AG09319 (cell line): ENCODE data around the gene RHOT1.
"Not testable (repeated sequence)": the region's sequence is repeated elsewhere in the genome, so short reads cannot be mapped to it uniquely, and the experiment has no call there.

Source experiments
- DNase-seq: peaks from one replicate; pipeline ENCODE4 v3.0.0-alpha.2; 2010; ENCODE audit warnings: low read depth; ENCODE audit errors: extremely low read depth
- CTCF ChIP-seq: IDR thresholded peaks from 2 replicates; pipeline ENCODE4 v1.5.1; 2011; ENCODE audit warnings: low read depth, mild to moderate bottlenecking, inconsistent platforms, low read length, moderate library complexity

The RHOT1 gene

GRCh38 chr17:32141258-32141657, 1.0 kb upstream of the RHOT1 start:
- DNase-seq = no peak
- TF ChIP-seq CTCF = no peak

GRCh38 chr17:32141679-32142037, 644 bp upstream of the RHOT1 start:
- no peak for DNase-seq
- TF ChIP-seq CTCF = no peak

GRCh38 chr17:32142857-32143526, 690 bp downstream of the RHOT1 start:
- no peak for TF ChIP-seq CTCF
- no peak for DNase-seq

GRCh38 chr17:32143527-32143870, 1.2 kb downstream of the RHOT1 start:
- no peak for TF ChIP-seq CTCF
- DNase-seq = no peak

GRCh38 chr17:32144442-32144841, 2.1 kb downstream of the RHOT1 start:
- DNase-seq = not testable (repeated sequence)

GRCh38 chr17:32148351-32148750, 6.0 kb downstream of the RHOT1 start:
- no peak for DNase-seq
- TF ChIP-seq CTCF = no peak

GRCh38 chr17:32150358-32150757, 8.1 kb downstream of the RHOT1 start:
- DNase-seq = no peak
- no peak for TF ChIP-seq CTCF

- no peak for DNase-seq
- TF ChIP-seq CTCF = no peak
These were observed 9.8 kb downstream of the RHOT1 start for GRCh38 chr17:32152130-32152529.
